ENCODE measurements around the gene ENTHD1.

DNA sequence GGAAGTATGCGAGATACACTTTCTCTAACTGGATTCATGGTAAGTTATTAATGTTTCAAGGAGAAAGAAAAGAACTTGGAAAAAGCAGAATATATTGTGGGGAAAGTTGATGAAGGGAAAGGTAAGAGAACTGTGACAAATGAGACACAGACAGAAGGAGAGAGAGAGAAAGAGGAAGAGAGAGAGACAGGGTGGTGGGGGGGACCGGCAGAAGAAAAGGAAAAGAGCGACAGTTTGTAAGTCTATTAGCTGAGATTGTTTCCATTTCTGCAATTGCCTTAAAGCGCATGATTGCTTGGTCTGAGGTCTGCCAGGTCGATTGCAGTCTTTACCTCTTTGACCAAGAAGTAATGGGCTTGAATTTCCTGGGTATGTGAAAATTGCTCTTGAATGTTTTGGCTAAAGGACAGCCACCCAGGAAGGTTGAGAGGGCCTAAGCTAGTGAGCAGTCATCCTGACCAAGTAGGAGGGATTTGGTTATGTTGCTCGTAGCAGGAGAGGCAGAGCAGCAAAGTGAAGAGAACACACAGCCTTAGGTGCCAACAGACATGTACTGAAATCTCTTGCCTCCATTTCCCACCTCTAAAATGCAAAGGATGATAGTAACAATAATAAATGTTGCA, 43.1 kb upstream of the ENTHD1 start:
- TF ChIP-seq TCF12 (IDR thresholded peaks at IDR 0.05; ENCODE audit: low read depth): no peak
- no peak for TF ChIP-seq YY1 (IDR thresholded peaks at IDR 0.05; ENCODE audit: low read depth)
- no peak for TF ChIP-seq NFIC (IDR thresholded peaks at IDR 0.05)
- TF ChIP-seq EP300 (IDR thresholded peaks at IDR 0.05; ENCODE audit: borderline replicate concordance): no peak
- no peak for TF ChIP-seq CEBPB (IDR thresholded peaks at IDR 0.05)
